Prostate gland (tissue), 2 donors: ENCODE data around the gene ZFYVE9.

Source experiments
- POLR2A ChIP-seq: fragments of 450-650 bp; IDR thresholded peaks from one replicate; pipeline ENCODE4 v1.6.1; 2016; ENCODE audit warnings: antibody characterized with exemption, mild to moderate bottlenecking
- POLR2AphosphoS5 ChIP-seq: sonication (generic); formaldehyde crosslinking; IDR thresholded peaks from one replicate; pipeline ENCODE4 v1.6.1; 2017; ENCODE audit warnings: antibody characterized with exemption
- TF ChIP-seq, protein P1 (sequence below), 4 experiments: fragments of 200-600 bp in 2 of 4; fragments of 450-650 bp in 2 of 4; sonication (generic) in 2 of 4; IDR thresholded peaks; 1 replicate in 3 of 4; 2 replicates in 1 of 4; pipeline ENCODE4 v1.5.1; 2016 to 2019; ENCODE audit warnings: antibody characterized with exemption in 4 of 4, mild to moderate bottlenecking in 2 of 4, moderate library complexity in 2 of 4

- TF ChIP-seq, protein P1, sequence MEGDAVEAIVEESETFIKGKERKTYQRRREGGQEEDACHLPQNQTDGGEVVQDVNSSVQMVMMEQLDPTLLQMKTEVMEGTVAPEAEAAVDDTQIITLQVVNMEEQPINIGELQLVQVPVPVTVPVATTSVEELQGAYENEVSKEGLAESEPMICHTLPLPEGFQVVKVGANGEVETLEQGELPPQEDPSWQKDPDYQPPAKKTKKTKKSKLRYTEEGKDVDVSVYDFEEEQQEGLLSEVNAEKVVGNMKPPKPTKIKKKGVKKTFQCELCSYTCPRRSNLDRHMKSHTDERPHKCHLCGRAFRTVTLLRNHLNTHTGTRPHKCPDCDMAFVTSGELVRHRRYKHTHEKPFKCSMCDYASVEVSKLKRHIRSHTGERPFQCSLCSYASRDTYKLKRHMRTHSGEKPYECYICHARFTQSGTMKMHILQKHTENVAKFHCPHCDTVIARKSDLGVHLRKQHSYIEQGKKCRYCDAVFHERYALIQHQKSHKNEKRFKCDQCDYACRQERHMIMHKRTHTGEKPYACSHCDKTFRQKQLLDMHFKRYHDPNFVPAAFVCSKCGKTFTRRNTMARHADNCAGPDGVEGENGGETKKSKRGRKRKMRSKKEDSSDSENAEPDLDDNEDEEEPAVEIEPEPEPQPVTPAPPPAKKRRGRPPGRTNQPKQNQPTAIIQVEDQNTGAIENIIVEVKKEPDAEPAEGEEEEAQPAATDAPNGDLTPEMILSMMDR (IDR thresholded peaks at IDR 0.05): no peak
- TF ChIP-seq POLR2A (no peak), POLR2AphosphoS5 (no peak)
Observed at GRCh38 chr1:52359676-52360594, 218.0 kb downstream of the ZFYVE9 start.
